ENCODE measurements around the gene RNF152.

RNF152 gene

GRCh38 chr18:61829108-61829507 is 63.7 kb downstream of the RNF152 start:
- H3K4me3 ChIP-seq (ENCODE audit: low read length) = no peak overlapping the region
- peaks cover 24% of the 10 kb centered on the region for H3K4me1 ChIP-seq (ENCODE audit: control insufficient read depth, insufficient read depth, low read length)
- H3K9me3 ChIP-seq (replicated peaks; ENCODE audit: low read length) = no peaks in the 10 kb centered on the region
- H3K27me3 ChIP-seq (ENCODE audit: control insufficient read depth, insufficient read depth, low read length) = no peaks in the 10 kb centered on the region
- H3K36me3 ChIP-seq (ENCODE audit: insufficient read depth, low read length) = no peaks in the 10 kb centered on the region
- no peak overlapping the region for H3K9ac ChIP-seq (ENCODE audit: low read depth, low read length)
- H3K4me2 ChIP-seq (ENCODE audit: low read length) = no peak overlapping the region

DNA sequence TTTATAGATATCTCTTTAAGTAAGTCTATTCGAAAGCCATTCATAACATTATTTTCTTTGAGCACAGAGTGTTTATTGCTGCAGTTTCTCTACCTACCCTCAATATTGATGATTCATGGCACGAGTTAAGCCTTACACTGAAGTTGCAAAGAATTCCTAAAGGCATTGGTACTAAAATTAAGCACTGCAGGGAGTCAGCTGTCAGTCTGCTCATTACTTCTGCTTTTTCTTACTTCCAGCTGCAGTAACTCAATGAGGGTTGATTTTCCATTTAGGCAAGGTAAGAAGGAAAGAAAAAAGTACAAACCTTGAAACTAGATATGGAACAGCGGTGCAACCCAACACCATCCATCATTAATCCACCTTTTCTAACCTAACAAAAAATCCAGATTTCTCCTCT is 65.2 kb downstream of the RNF152 start:
- Histone ChIP-seq H3K36me3 (ENCODE audit: insufficient read depth, low read length) (no peaks in the 10 kb centered on the region), H3K4me1 (ENCODE audit: control insufficient read depth, insufficient read depth, low read length) (peaks cover 11% of the 10 kb centered on the region), H3K4me3 (ENCODE audit: low read length) (no peak overlapping the region), H3K27me3 (ENCODE audit: control insufficient read depth, insufficient read depth, low read length) (no peaks in the 10 kb centered on the region), H3K4me2 (ENCODE audit: low read length) (no peak overlapping the region), H3K9me3 (replicated peaks; ENCODE audit: low read length) (no peaks in the 10 kb centered on the region), H3K9ac (ENCODE audit: low read depth, low read length) (no peak overlapping the region)

- Histone ChIP-seq H3K9me3 (replicated peaks; ENCODE audit: low read length) (no peaks in the 10 kb centered on the region), H3K9ac (ENCODE audit: low read depth, low read length) (no peak overlapping the region), H3K36me3 (ENCODE audit: insufficient read depth, low read length) (no peaks in the 10 kb centered on the region), H3K27me3 (ENCODE audit: control insufficient read depth, insufficient read depth, low read length) (no peaks in the 10 kb centered on the region), H3K4me3 (ENCODE audit: low read length) (no peak overlapping the region), H3K4me2 (ENCODE audit: low read length) (no peak overlapping the region), H3K4me1 (ENCODE audit: control insufficient read depth, insufficient read depth, low read length) (peaks cover under 1% of the 10 kb centered on the region)
Measured at GRCh38 chr18:61825386-61825785, 67.4 kb downstream of the RNF152 start.

GRCh38 chr18:61824733-61825363 is 68.0 kb downstream of the RNF152 start:
- Histone ChIP-seq H3K9me3 (replicated peaks; ENCODE audit: low read length) (no peaks in the 10 kb centered on the region), H3K36me3 (ENCODE audit: insufficient read depth, low read length) (no peaks in the 10 kb centered on the region), H3K4me2 (ENCODE audit: low read length) (no peak overlapping the region), H3K9ac (ENCODE audit: low read depth, low read length) (no peak overlapping the region), H3K4me3 (ENCODE audit: low read length) (no peak overlapping the region), H3K27me3 (ENCODE audit: control insufficient read depth, insufficient read depth, low read length) (no peaks in the 10 kb centered on the region), H3K4me1 (ENCODE audit: control insufficient read depth, insufficient read depth, low read length) (no peaks in the 10 kb centered on the region)

- H3K27me3 ChIP-seq (ENCODE audit: control insufficient read depth, insufficient read depth, low read length) = no peaks in the 10 kb centered on the region
- H3K9ac ChIP-seq (ENCODE audit: low read depth, low read length) = no peak overlapping the region
- no peaks in the 10 kb centered on the region for H3K9me3 ChIP-seq (replicated peaks; ENCODE audit: low read length)
- H3K4me3 ChIP-seq (ENCODE audit: low read length) = no peak overlapping the region
- no peaks in the 10 kb centered on the region for H3K36me3 ChIP-seq (ENCODE audit: insufficient read depth, low read length)
- H3K4me1 ChIP-seq (ENCODE audit: control insufficient read depth, insufficient read depth, low read length) = no peaks in the 10 kb centered on the region
- no peak overlapping the region for H3K4me2 ChIP-seq (ENCODE audit: low read length)
Measured at GRCh38 chr18:61823595-61823994, 69.2 kb downstream of the RNF152 start.

DNA sequence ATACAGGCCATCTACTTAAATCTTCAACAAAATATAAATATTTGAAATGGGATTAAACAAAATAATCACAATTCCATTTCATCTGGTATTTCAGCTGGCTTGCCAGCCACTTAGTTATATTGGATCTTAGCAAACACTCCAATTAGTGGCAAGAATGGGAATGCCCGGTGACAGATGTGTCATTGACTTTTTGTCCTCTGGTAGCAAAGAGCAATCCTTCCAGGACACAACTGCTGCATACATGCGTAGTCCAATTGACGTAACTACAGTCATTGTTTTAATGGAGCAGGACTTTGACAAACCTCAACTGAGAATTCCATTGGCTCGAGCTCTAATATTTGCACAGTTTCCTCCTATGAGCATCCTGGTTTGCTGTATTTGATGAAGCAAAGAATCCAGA is 69.9 kb downstream of the RNF152 start:
- no peaks in the 10 kb centered on the region for H3K27me3 ChIP-seq (ENCODE audit: control insufficient read depth, insufficient read depth, low read length)
- no peaks in the 10 kb centered on the region for H3K9me3 ChIP-seq (replicated peaks; ENCODE audit: low read length)
- H3K4me2 ChIP-seq (ENCODE audit: low read length) = no peak overlapping the region
- H3K4me3 ChIP-seq (ENCODE audit: low read length) = no peak overlapping the region
- H3K36me3 ChIP-seq (ENCODE audit: insufficient read depth, low read length) = no peaks in the 10 kb centered on the region
- no peaks in the 10 kb centered on the region for H3K4me1 ChIP-seq (ENCODE audit: control insufficient read depth, insufficient read depth, low read length)
- no peak overlapping the region for H3K9ac ChIP-seq (ENCODE audit: low read depth, low read length)

- no peak overlapping the region for H3K4me2 ChIP-seq (ENCODE audit: low read length)
- no peak overlapping the region for H3K4me3 ChIP-seq (ENCODE audit: low read length)
- no peak overlapping the region for H3K9ac ChIP-seq (ENCODE audit: low read depth, low read length)
- no peaks in the 10 kb centered on the region for H3K9me3 ChIP-seq (replicated peaks; ENCODE audit: low read length)
- no peaks in the 10 kb centered on the region for H3K4me1 ChIP-seq (ENCODE audit: control insufficient read depth, insufficient read depth, low read length)
- no peaks in the 10 kb centered on the region for H3K36me3 ChIP-seq (ENCODE audit: insufficient read depth, low read length)
- no peaks in the 10 kb centered on the region for H3K27me3 ChIP-seq (ENCODE audit: control insufficient read depth, insufficient read depth, low read length)
Measured at GRCh38 chr18:61821748-61822147, 71.1 kb downstream of the RNF152 start.

GRCh38 chr18:61820882-61821281 is 71.9 kb downstream of the RNF152 start:
- H3K9me3 ChIP-seq (replicated peaks; ENCODE audit: low read length) = no peaks in the 10 kb centered on the region
- no peaks in the 10 kb centered on the region for H3K4me1 ChIP-seq (ENCODE audit: control insufficient read depth, insufficient read depth, low read length)
- no peak overlapping the region for H3K4me3 ChIP-seq (ENCODE audit: low read length)
- H3K27me3 ChIP-seq (ENCODE audit: control insufficient read depth, insufficient read depth, low read length) = no peaks in the 10 kb centered on the region
- no peaks in the 10 kb centered on the region for H3K36me3 ChIP-seq (ENCODE audit: insufficient read depth, low read length)
- no peak overlapping the region for H3K9ac ChIP-seq (ENCODE audit: low read depth, low read length)
- H3K4me2 ChIP-seq (ENCODE audit: low read length) = no peak overlapping the region

DNA sequence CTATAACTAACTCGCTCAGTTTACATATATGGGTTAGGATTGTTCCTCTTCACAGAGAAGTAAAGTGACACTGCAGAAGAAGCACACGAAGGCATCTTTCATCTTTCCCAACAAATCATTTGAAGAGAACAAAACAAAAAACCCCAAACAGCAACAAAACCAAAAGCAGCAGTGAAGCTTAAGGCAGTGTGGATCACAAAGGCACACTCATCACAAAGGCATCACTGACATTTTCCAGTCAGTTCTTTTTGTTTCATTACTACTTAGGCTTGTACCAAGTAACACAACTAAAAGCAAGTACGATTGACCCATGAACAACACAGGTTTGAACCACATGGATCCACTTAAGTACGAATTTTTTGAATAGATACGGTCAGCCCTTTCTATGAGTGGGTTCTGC is 75.7 kb downstream of the RNF152 start:
- no peaks in the 10 kb centered on the region for H3K27me3 ChIP-seq (ENCODE audit: control insufficient read depth, insufficient read depth, low read length)
- H3K4me2 ChIP-seq (ENCODE audit: low read length) = no peak overlapping the region
- no peak overlapping the region for H3K4me3 ChIP-seq (ENCODE audit: low read length)
- H3K9ac ChIP-seq (ENCODE audit: low read depth, low read length) = no peak overlapping the region
- H3K36me3 ChIP-seq (ENCODE audit: insufficient read depth, low read length) = no peaks in the 10 kb centered on the region
- H3K4me1 ChIP-seq (ENCODE audit: control insufficient read depth, insufficient read depth, low read length) = no peaks in the 10 kb centered on the region
- H3K9me3 ChIP-seq (replicated peaks; ENCODE audit: low read length) = no peaks in the 10 kb centered on the region

GRCh38 chr18:61815885-61816470 is 76.8 kb downstream of the RNF152 start:
- Histone ChIP-seq H3K4me2 (ENCODE audit: low read length) (no peak overlapping the region), H3K4me3 (ENCODE audit: low read length) (no peak overlapping the region), H3K4me1 (ENCODE audit: control insufficient read depth, insufficient read depth, low read length) (no peaks in the 10 kb centered on the region), H3K9ac (ENCODE audit: low read depth, low read length) (no peak overlapping the region), H3K9me3 (replicated peaks; ENCODE audit: low read length) (no peaks in the 10 kb centered on the region), H3K27me3 (ENCODE audit: control insufficient read depth, insufficient read depth, low read length) (no peaks in the 10 kb centered on the region), H3K36me3 (ENCODE audit: insufficient read depth, low read length) (no peaks in the 10 kb centered on the region)

DNA sequence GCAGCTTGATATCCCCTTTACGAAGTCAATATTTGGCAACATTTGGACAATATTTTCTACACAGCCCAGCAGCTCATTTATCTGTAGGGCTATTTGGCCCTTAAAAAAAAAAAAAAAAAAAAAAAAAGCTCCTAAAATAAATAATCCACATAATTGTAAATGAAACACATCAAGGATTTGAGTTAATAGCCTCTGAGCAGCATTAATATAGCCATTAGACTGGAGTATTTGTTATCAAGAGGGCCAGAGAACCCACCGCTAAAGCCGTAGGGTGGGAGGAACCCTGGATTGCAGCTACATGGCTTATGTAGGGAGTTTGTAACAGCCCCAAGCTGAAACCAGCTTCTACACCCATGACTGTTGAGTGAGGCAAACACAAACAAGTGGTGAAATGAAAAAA is 84.5 kb downstream of the RNF152 start:
- Histone ChIP-seq H3K27me3 (ENCODE audit: control insufficient read depth, insufficient read depth, low read length) (no peaks in the 10 kb centered on the region), H3K9me3 (replicated peaks; ENCODE audit: low read length) (no peaks in the 10 kb centered on the region), H3K9ac (ENCODE audit: low read depth, low read length) (no peak overlapping the region), H3K4me1 (ENCODE audit: control insufficient read depth, insufficient read depth, low read length) (no peaks in the 10 kb centered on the region), H3K4me2 (ENCODE audit: low read length) (no peak overlapping the region), H3K36me3 (ENCODE audit: insufficient read depth, low read length) (no peaks in the 10 kb centered on the region), H3K4me3 (ENCODE audit: low read length) (no peak overlapping the region)

DNA sequence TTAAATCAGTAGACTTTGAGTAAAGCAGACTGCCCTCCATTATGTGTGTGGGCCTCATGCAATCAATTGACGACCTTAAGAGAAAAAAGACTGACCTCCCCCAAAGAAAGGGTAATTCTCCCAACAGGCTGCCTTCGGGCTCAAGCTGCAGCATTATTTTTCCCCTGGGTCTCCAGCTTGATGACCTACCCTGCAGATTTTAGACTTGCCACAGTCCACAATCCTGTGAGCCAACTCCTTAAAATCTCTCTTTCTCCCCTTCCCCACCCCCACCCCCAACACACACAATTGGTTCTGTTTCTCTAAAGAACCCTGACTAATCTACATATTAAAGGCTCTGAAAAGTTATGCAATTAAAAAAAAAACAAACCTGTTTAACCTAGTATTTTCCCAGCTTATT is 89.4 kb downstream of the RNF152 start:
- H3K4me2 ChIP-seq (ENCODE audit: low read length) = no peak overlapping the region
- no peak overlapping the region for H3K9ac ChIP-seq (ENCODE audit: low read depth, low read length)
- H3K4me1 ChIP-seq (ENCODE audit: control insufficient read depth, insufficient read depth, low read length) = no peaks in the 10 kb centered on the region
- H3K27me3 ChIP-seq (ENCODE audit: control insufficient read depth, insufficient read depth, low read length) = no peaks in the 10 kb centered on the region
- H3K9me3 ChIP-seq (replicated peaks; ENCODE audit: low read length) = no peaks in the 10 kb centered on the region
- H3K36me3 ChIP-seq (ENCODE audit: insufficient read depth, low read length) = no peaks in the 10 kb centered on the region
- H3K4me3 ChIP-seq (ENCODE audit: low read length) = no peak overlapping the region
